ENCODE results near the gene FAM193A. TPM values are rescaled to one million over a fixed set of nuclear protein-coding genes. Genes with fewer than 3 reads are reported as not detected.

The FAM193A gene
- polyA plus RNA-seq, 2 donors: 5.8 to 10.2 TPM

DNA sequence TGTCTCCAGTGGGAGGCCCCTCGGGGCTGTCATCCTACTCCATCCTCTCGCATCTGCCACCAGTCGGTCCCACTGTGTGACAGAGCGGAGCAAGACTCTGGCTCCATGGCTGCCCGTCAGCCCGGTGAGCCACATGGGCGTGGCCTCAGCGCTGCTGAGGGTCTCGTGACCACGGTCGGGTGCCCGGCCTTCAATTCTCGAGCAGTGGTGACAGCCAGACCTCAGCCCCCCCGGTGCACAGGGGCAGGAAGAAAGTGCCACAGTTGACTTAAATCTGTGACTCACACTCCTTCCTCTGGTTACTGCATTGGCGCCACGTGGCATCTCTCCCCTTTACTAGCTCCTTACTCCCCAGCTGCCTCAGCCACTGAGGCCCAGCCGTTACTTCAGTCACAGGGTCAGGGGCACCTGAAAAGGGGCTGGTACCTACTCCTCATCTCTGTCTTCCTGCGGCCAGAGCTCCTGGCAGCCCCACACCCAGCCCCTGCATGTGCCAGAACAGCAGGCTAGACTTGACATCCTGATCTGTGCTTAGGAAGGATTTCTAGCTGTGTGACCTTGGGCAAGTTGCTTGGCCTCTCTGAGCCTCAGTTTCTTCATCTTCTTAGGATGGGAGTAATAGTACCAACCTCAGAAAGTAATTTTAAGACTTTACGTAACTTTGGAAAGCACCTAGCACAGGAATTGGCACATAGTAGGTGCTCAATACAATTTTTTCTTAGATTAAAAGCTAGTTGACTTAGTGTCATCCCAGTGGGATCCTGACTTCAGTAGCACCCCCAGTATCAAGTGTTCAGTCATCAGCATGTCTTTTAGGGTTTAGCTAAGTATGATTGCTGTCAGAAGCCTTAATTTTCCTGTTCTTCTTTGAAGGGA lies 153.6 kb downstream of the FAM193A start:
- H3K27ac ChIP-seq (ENCODE audit: low read depth in 2 of 2, low read length in 1 of 2): no peak overlapping the region
- no peaks in the 10 kb centered on the region for H3K9me3 ChIP-seq (ENCODE audit: control insufficient read depth in 2 of 2, insufficient read depth in 1 of 2, low read depth in 1 of 2, low read length in 1 of 2)
- H3K36me3 ChIP-seq (ENCODE audit: control insufficient read depth in 2 of 2, insufficient read depth in 2 of 2, low read length in 1 of 2): peaks cover 13 to 40% of the 10 kb centered on the region in 2 donors
- H3K27me3 ChIP-seq (ENCODE audit: control insufficient read depth in 1 of 2, insufficient read depth in 2 of 2, low read length in 2 of 2): no peaks in the 10 kb centered on the region
- 81 to 86% methylated on average over 19 of the region's 19 CpGs for whole genome bisulfite sequencing, 2 donors
- H3K4me1 ChIP-seq (ENCODE audit: control insufficient read depth in 2 of 2, insufficient read depth in 2 of 2, low read length in 1 of 2): peaks cover 0 to 3% of the 10 kb centered on the region in 2 donors
- no peak overlapping the region for H3K4me3 ChIP-seq (ENCODE audit: low read depth in 1 of 2, low read length in 2 of 2)

DNA sequence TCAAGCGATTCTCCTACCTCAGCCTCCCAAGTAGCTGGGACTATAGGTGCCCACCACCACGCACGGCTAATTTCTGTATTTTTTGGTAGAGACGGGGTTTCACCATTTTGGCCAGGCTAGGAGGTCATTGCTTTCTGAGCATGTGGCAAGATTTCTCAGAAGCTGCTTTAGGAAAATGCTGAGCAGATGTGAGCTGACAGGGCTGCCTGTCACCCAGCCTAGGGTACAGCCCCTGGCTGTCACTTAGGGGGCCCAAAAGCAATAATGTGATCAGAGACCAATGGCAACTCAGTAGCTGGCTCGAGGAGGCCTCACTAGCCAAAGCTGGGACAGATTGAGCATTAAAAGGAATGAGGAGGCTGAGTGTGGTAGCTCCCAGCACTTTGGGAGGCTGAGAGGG lies 154.9 kb downstream of the FAM193A start:
- Histone ChIP-seq H3K9me3 (ENCODE audit: control insufficient read depth in 2 of 2, insufficient read depth in 1 of 2, low read depth in 1 of 2, low read length in 1 of 2) (no peaks in the 10 kb centered on the region), H3K27ac (ENCODE audit: low read depth in 2 of 2, low read length in 1 of 2) (no peak overlapping the region), H3K27me3 (ENCODE audit: control insufficient read depth in 1 of 2, insufficient read depth in 2 of 2, low read length in 2 of 2) (no peaks in the 10 kb centered on the region), H3K36me3 (ENCODE audit: control insufficient read depth in 2 of 2, insufficient read depth in 2 of 2, low read length in 1 of 2) (peaks cover 13 to 42% of the 10 kb centered on the region in 2 donors), H3K4me1 (ENCODE audit: control insufficient read depth in 2 of 2, insufficient read depth in 2 of 2, low read length in 1 of 2) (peaks cover 0 to 3% of the 10 kb centered on the region in 2 donors), H3K4me3 (ENCODE audit: low read depth in 1 of 2, low read length in 2 of 2) (no peak overlapping the region)
- WGBS, 2 donors: 98% methylated on average over 5 of the region's 5 CpGs

DNA sequence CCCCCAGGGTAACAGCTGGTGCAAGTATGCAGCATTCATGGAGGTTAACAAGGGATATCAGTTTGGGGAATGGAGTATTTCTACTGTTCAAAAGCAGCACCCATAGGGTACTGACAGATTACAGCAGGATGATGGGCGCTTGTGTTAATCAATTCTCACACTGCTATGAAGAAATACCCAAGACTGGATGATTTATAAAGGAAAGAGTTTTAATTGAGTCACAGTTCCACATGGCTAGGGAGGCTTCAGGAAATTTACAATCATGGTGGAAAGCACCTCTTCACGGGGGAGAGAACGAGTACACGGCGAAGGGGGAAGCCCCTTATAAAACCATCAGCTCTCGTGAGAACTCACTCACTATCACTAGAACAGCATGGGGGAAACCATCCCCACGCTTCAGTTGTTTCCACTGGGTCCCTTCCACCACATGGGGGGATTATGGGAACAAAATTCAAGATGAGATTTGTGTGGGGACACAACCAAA lies 155.5 kb downstream of the FAM193A start:
- peaks cover 13 to 46% of the 10 kb centered on the region in 2 donors for H3K36me3 ChIP-seq (ENCODE audit: control insufficient read depth in 2 of 2, insufficient read depth in 2 of 2, low read length in 1 of 2)
- H3K4me3 ChIP-seq (ENCODE audit: low read depth in 1 of 2, low read length in 2 of 2): no peak overlapping the region
- peaks cover 0 to 3% of the 10 kb centered on the region in 2 donors for H3K4me1 ChIP-seq (ENCODE audit: control insufficient read depth in 2 of 2, insufficient read depth in 2 of 2, low read length in 1 of 2)
- 83 to 85% methylated on average over 7 of the region's 7 CpGs for WGBS, 2 donors
- H3K27me3 ChIP-seq (ENCODE audit: control insufficient read depth in 1 of 2, insufficient read depth in 2 of 2, low read length in 2 of 2): no peaks in the 10 kb centered on the region
- H3K27ac ChIP-seq (ENCODE audit: low read depth in 2 of 2, low read length in 1 of 2): no peak overlapping the region
- no peaks in the 10 kb centered on the region for H3K9me3 ChIP-seq (ENCODE audit: control insufficient read depth in 2 of 2, insufficient read depth in 1 of 2, low read depth in 1 of 2, low read length in 1 of 2)

DNA sequence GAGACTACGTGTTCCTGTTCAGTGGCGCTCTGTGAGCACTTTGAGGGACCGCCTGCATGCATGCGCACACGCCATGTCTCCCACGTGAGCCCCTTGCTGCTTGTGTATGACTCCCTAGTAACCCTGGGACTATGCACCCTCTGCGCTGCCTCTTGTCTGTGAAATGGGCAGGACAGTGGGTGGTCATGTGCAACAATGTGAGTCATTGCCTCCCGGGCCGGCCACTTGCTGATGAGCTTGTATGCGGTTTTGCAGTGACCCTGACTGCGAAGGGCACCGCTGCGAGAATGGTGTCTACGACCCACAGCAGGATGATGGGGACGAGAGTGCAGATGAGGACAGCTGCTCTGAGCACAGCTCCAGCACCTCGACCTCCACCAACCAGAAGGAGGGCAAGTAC lies 158.2 kb downstream of the FAM193A start:
- Histone ChIP-seq H3K36me3 (ENCODE audit: control insufficient read depth in 2 of 2, insufficient read depth in 2 of 2, low read length in 1 of 2) (peaks cover 18 to 49% of the 10 kb centered on the region in 2 donors), H3K4me1 (ENCODE audit: control insufficient read depth in 2 of 2, insufficient read depth in 2 of 2, low read length in 1 of 2) (peaks cover 0 to 2% of the 10 kb centered on the region in 2 donors), H3K27ac (ENCODE audit: low read depth in 2 of 2, low read length in 1 of 2) (no peak overlapping the region), H3K27me3 (ENCODE audit: control insufficient read depth in 1 of 2, insufficient read depth in 2 of 2, low read length in 2 of 2) (no peaks in the 10 kb centered on the region), H3K4me3 (ENCODE audit: low read depth in 1 of 2, low read length in 2 of 2) (no peak overlapping the region), H3K9me3 (ENCODE audit: control insufficient read depth in 2 of 2, insufficient read depth in 1 of 2, low read depth in 1 of 2, low read length in 1 of 2) (no peaks in the 10 kb centered on the region)
- 93 to 94% methylated on average over 16 of the region's 16 CpGs for WGBS, 2 donors

DNA sequence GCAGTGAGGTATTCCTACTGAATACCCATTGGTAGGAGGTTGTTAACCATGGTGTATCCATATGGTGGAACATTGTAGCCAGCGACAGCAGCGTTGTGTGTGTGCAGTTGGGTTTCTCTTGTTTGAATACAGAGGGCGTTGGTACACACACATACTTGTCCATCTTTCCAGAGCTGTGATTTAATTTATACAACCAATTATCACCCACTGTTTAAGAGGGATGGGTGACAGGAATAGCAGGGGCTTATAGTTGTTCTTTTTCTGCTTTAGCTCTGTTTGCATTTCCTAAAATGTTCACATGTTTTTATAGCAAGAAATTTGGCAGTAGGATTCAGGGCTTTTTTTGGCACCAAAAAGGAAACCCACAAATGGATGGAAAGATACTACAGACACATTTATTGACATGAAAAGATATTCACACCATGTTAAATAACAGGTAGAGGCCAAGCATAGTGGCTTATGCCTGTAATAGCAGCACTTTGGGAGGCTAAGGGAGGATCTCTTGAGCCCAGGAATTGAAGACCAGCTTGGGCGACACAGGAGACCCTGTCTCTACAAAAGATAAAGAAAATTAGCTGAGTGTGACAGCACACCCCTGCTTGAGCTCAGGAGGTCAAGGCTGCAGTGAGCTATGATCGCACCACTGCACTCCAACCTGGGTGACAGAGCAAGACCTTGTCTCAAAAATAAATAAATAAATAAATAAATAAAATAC lies 159.1 kb downstream of the FAM193A start:
- peaks cover 18 to 54% of the 10 kb centered on the region in 2 donors for H3K36me3 ChIP-seq (ENCODE audit: control insufficient read depth in 2 of 2, insufficient read depth in 2 of 2, low read length in 1 of 2)

DNA sequence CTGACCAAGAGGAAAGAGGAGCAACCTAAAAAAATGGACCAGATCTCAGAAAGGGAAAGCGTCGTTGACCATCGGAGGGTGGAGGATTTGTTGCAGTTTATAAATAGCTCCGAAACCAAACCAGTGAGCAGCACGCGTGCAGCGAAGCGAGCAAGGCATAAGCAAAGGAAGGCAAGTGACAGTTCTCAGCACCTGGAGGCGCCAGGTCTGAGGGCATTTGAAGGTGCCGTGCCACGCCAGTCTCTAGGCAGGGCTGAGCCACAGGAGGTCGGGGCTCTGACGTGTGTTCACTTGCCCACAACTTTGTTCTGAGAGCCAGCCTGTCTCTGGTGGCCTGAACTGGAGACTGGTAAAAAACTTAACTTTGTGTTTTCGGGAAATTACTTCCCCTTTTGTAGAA lies 160.0 kb downstream of the FAM193A start:
- H3K27ac ChIP-seq (ENCODE audit: low read depth in 2 of 2, low read length in 1 of 2): no peak overlapping the region
- no peaks in the 10 kb centered on the region for H3K27me3 ChIP-seq (ENCODE audit: control insufficient read depth in 1 of 2, insufficient read depth in 2 of 2, low read length in 2 of 2)
- H3K4me1 ChIP-seq (ENCODE audit: control insufficient read depth in 2 of 2, insufficient read depth in 2 of 2, low read length in 1 of 2): no peaks in the 10 kb centered on the region
- H3K9me3 ChIP-seq (ENCODE audit: control insufficient read depth in 2 of 2, insufficient read depth in 1 of 2, low read depth in 1 of 2, low read length in 1 of 2): no peaks in the 10 kb centered on the region
- 83 to 87% methylated on average over 14 of the region's 14 CpGs for WGBS, 2 donors
- peaks cover 18 to 50% of the 10 kb centered on the region in 2 donors for H3K36me3 ChIP-seq (ENCODE audit: control insufficient read depth in 2 of 2, insufficient read depth in 2 of 2, low read length in 1 of 2)
- H3K4me3 ChIP-seq (ENCODE audit: low read depth in 1 of 2, low read length in 2 of 2): no peak overlapping the region

More for the DNA sequence above, 159.1 kb downstream of the FAM193A start:
- Histone ChIP-seq H3K9me3 (ENCODE audit: control insufficient read depth in 2 of 2, insufficient read depth in 1 of 2, low read depth in 1 of 2, low read length in 1 of 2) (no peaks in the 10 kb centered on the region), H3K4me1 (ENCODE audit: control insufficient read depth in 2 of 2, insufficient read depth in 2 of 2, low read length in 1 of 2) (no peaks in the 10 kb centered on the region), H3K4me3 (ENCODE audit: low read depth in 1 of 2, low read length in 2 of 2) (no peak overlapping the region), H3K27me3 (ENCODE audit: control insufficient read depth in 1 of 2, insufficient read depth in 2 of 2, low read length in 2 of 2) (no peaks in the 10 kb centered on the region), H3K27ac (ENCODE audit: low read depth in 2 of 2, low read length in 1 of 2) (no peak overlapping the region)
- WGBS, 2 donors: 86 to 93% methylated on average over 5 of the region's 5 CpGs

DNA sequence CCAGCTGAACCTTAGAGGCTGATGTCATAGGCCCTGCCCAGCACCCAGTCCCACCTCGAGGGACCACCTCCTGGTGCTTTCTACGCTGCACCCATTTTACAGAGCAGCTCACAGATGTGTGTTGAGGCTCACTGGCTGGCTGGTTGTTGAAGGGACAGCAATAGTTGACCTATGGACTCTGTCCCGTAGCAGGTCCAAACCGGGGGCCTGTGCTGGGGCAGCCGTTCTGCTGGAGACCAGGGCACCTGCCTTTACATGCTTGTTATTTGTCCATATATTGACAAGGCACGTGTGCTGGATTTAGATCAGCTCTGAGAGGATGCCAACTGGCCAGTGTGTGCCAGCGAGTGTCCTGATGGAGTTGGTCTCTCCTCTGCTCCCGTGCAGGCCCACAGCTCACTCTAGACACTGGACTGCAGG lies 161.6 kb downstream of the FAM193A start:
- Histone ChIP-seq H3K4me3 (ENCODE audit: low read depth in 1 of 2, low read length in 2 of 2) (no peak overlapping the region), H3K27ac (ENCODE audit: low read depth in 2 of 2, low read length in 1 of 2) (no peak overlapping the region), H3K4me1 (ENCODE audit: control insufficient read depth in 2 of 2, insufficient read depth in 2 of 2, low read length in 1 of 2) (no peaks in the 10 kb centered on the region), H3K9me3 (ENCODE audit: control insufficient read depth in 2 of 2, insufficient read depth in 1 of 2, low read depth in 1 of 2, low read length in 1 of 2) (no peaks in the 10 kb centered on the region), H3K27me3 (ENCODE audit: control insufficient read depth in 1 of 2, insufficient read depth in 2 of 2, low read length in 2 of 2) (no peaks in the 10 kb centered on the region), H3K36me3 (ENCODE audit: control insufficient read depth in 2 of 2, insufficient read depth in 2 of 2, low read length in 1 of 2) (peaks cover 23 to 54% of the 10 kb centered on the region in 2 donors)
- WGBS, 2 donors: 74 to 77% methylated on average over 8 of the region's 8 CpGs

DNA sequence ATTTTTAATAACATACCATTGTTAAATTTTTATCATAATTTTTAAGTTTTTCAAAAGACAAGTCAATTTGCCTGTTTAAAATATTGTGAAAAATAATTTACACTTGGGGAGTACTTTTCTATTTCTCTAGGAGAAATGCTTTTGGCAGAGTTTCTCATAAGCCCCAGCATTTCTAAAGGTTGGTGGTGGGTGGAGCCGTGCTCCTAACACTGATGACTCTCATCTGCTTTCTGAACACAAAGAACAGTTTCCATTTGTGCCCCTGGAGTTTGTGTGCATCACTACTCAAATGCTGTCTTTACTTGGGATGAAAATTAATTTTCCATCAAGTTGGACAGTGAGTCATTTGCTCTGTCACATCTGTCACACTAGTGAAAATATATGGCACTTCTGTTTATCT lies 162.1 kb downstream of the FAM193A start:
- Histone ChIP-seq H3K4me1 (ENCODE audit: control insufficient read depth in 2 of 2, insufficient read depth in 2 of 2, low read length in 1 of 2) (no peaks in the 10 kb centered on the region), H3K36me3 (ENCODE audit: control insufficient read depth in 2 of 2, insufficient read depth in 2 of 2, low read length in 1 of 2) (peaks cover 26 to 53% of the 10 kb centered on the region in 2 donors)
- 69 to 88% methylated on average over 1 of the region's 1 CpG for WGBS, 2 donors

DNA sequence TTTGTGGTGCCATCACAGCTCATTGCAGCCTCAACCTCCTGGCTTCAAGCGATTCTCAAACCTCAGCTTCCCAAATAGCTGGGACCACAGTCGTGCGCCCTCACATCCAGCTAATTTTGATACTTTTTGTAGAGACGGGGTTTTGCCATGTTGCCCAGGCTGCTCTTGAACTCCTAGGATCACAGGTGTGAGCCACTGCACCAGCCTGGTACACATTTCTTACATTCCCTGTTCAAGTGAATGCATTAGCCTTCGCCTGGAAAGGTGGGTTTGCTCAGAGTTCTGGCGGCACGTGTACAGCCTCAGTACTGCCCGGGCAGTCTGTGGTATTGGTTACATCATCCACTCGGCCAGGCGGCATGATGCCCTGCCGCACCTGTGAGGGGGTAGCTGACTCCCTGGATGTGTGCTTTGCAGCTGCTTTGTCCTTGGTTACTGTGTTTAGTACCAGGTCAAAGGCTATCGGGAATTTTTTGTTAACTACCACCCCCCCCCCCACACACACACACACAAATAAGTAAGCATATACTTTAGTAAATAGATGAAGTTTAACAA lies 162.6 kb downstream of the FAM193A start:
- H3K27me3 ChIP-seq (ENCODE audit: control insufficient read depth in 1 of 2, insufficient read depth in 2 of 2, low read length in 2 of 2): no peaks in the 10 kb centered on the region
- WGBS, 2 donors: 90 to 92% methylated on average over 12 of the region's 12 CpGs
- peaks cover 21 to 49% of the 10 kb centered on the region in 2 donors for H3K36me3 ChIP-seq (ENCODE audit: control insufficient read depth in 2 of 2, insufficient read depth in 2 of 2, low read length in 1 of 2)
- no peak overlapping the region for H3K27ac ChIP-seq (ENCODE audit: low read depth in 2 of 2, low read length in 1 of 2)
- H3K9me3 ChIP-seq (ENCODE audit: control insufficient read depth in 2 of 2, insufficient read depth in 1 of 2, low read depth in 1 of 2, low read length in 1 of 2): no peaks in the 10 kb centered on the region
- no peaks in the 10 kb centered on the region for H3K4me1 ChIP-seq (ENCODE audit: control insufficient read depth in 2 of 2, insufficient read depth in 2 of 2, low read length in 1 of 2)
- H3K4me3 ChIP-seq (ENCODE audit: low read depth in 1 of 2, low read length in 2 of 2): no peak overlapping the region

More for the DNA sequence above, 162.1 kb downstream of the FAM193A start:
- Histone ChIP-seq H3K27me3 (ENCODE audit: control insufficient read depth in 1 of 2, insufficient read depth in 2 of 2, low read length in 2 of 2) (no peaks in the 10 kb centered on the region), H3K9me3 (ENCODE audit: control insufficient read depth in 2 of 2, insufficient read depth in 1 of 2, low read depth in 1 of 2, low read length in 1 of 2) (no peaks in the 10 kb centered on the region), H3K4me3 (ENCODE audit: low read depth in 1 of 2, low read length in 2 of 2) (no peak overlapping the region), H3K27ac (ENCODE audit: low read depth in 2 of 2, low read length in 1 of 2) (no peak overlapping the region)

Measured in esophagus (tissue), 2 donors.